ENCODE data around the gene DNMT3A. TPM values are rescaled to one million over a fixed set of nuclear protein-coding genes. Genes with fewer than 3 reads are reported as not detected.

DNMT3A gene
- total and polyA plus RNA-seq, 12 donors = 10.6 to 53.4 (median 25.0) TPM

DNA sequence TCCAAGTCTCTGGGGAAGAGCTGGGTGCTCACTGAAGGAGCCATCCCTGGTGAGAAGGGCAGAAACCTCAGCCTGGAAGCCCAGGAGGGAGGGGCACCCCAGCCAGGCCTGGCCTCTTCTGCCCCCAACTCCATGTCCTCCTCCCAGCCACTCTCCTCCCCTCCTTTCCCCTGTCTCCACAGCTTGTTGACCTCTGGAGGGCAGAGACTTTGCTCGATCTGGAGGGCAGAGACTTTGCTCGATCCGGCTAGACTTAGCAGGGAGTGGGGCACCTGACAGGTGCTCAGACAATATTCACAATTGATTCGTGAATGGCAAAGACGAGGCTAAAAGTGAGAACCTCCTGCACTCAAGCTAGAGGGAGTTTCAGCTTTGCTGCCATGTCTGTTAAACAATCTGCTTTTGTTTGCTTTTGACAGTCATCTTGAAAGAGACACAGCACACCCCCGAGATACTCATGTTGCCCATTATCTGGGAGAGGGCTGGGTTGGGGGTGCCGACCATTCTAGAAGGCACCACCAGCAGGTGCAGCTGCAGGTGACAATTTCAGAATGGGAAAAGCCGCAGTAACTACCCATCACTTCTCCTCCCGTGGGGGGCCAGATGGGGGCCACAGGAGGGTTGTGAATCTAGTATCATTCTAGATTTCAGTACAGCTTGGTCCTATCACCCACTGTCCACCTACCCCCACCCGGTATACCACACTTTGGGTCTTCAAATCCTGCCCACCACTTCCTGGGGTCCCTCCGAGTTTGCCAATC is 54.8 kb downstream of the DNMT3A start:
- DNase-seq = no peak

DNA sequence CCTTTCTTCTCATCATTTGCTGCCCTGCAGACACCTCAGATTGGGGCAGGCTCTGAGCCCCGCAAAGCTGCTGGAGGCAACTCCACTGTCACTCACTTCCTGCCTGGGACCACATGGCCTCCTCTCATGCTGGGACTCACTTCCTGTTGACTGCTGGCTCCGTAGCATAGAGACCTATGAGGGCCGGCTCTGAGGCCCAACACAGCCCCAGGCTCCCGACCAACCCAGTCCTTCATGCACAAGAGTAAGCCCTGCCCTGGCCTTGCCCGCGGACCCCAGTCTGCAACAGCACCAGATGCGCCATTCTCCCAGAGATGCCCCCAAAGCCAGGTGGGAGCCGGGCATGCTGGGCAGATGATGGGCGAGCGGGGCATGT is 55.7 kb downstream of the DNMT3A start:
- H3K27ac ChIP-seq = peak overlapping the region in 1 of 5 donors; percentile 53

More for the DNA sequence above, 54.8 kb downstream of the DNMT3A start:
- H3K4me1 ChIP-seq (replicated peaks in 1 of 2) = peaks cover 11 to 33% of the 10 kb centered on the region in 2 donors
- no peak overlapping the region for H3K4me3 ChIP-seq
- H3K27me3 ChIP-seq = no peaks in the 10 kb centered on the region
- intact Hi-C loops (cut with DNase I) = no loop called here
- H3K36me3 ChIP-seq (replicated peaks in 1 of 2) = peaks cover 0 to 7% of the 10 kb centered on the region in 2 donors
- TF ChIP-seq, protein P1, sequence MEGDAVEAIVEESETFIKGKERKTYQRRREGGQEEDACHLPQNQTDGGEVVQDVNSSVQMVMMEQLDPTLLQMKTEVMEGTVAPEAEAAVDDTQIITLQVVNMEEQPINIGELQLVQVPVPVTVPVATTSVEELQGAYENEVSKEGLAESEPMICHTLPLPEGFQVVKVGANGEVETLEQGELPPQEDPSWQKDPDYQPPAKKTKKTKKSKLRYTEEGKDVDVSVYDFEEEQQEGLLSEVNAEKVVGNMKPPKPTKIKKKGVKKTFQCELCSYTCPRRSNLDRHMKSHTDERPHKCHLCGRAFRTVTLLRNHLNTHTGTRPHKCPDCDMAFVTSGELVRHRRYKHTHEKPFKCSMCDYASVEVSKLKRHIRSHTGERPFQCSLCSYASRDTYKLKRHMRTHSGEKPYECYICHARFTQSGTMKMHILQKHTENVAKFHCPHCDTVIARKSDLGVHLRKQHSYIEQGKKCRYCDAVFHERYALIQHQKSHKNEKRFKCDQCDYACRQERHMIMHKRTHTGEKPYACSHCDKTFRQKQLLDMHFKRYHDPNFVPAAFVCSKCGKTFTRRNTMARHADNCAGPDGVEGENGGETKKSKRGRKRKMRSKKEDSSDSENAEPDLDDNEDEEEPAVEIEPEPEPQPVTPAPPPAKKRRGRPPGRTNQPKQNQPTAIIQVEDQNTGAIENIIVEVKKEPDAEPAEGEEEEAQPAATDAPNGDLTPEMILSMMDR (IDR thresholded peaks at IDR 0.05) = no peak
- no peak for TF ChIP-seq POLR2A (IDR thresholded peaks at IDR 0.05)
- WGBS, 4 donors = 90 to 96% (median 92%) methylated on average over 11 of the region's 11 CpGs
- H3K9me3 ChIP-seq (replicated peaks in 1 of 3) = no peaks in the 10 kb centered on the region
- no peak overlapping the region for H3K27ac ChIP-seq

DNA sequence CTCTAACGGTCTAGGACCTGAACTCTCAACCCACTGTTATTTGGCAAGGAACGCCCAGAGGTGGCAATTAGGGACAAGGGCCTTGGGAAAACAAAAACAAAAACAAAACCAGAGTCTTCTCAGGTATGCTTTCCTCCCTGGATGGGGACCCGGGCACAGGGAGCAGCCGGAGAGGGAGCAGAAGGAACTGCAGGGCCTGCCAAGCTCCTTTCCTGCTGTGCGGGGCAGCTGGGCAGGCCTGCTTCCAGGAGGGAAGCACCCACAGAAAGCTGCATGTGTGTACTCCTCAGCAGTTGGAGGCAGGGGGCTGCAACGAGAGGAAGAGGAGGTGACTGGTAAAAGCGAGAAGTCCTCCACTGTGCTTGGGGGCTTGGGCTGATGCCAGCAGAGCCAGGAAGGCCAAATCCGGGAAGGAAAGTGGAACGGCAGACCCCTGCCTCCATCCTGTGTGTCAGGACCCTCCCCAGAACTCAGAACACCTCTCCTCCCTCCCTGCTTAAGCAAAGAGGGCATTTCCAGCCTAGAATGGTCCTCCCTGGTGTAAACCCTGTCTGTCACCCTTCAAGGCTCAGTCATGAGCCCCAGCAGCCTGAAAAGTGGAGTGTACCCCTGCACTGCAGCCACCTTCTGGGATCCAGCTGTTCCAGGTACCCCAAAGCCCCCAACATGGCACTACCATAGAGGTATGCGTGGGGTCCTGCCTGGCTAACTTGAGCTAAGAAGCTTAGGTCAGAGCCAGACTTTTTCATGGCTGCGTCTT is 56.3 kb downstream of the DNMT3A start:
- H3K27me3 ChIP-seq = no peaks in the 10 kb centered on the region
- peaks cover 0 to 7% of the 10 kb centered on the region in 2 donors for H3K36me3 ChIP-seq (replicated peaks in 1 of 2)
- no peak overlapping the region for H3K4me3 ChIP-seq
- H3K4me1 ChIP-seq (replicated peaks in 1 of 2) = peaks cover 10 to 34% of the 10 kb centered on the region in 2 donors
- no peaks in the 10 kb centered on the region for H3K9me3 ChIP-seq (replicated peaks in 1 of 3)
- WGBS, 4 donors = 49 to 72% (median 67%) methylated on average over 7 to 11 of the region's 11 CpGs
- H3K27ac ChIP-seq = peak overlapping the region in 2 of 5 donors; percentile 47 to 53
- TF ChIP-seq, protein P1 (IDR thresholded peaks at IDR 0.05) = no peak
- no peak for TF ChIP-seq POLR2A (IDR thresholded peaks at IDR 0.05)
- no peak for DNase-seq
- intact Hi-C loops (cut with DNase I) = no loop called here

More for the DNA sequence above, 55.7 kb downstream of the DNMT3A start:
- Histone ChIP-seq H3K9me3 (replicated peaks in 1 of 3) (no peaks in the 10 kb centered on the region), H3K36me3 (replicated peaks in 1 of 2) (peaks cover 0 to 7% of the 10 kb centered on the region in 2 donors), H3K4me1 (replicated peaks in 1 of 2) (peaks cover 16 to 33% of the 10 kb centered on the region in 2 donors), H3K4me3 (no peak overlapping the region), H3K27me3 (no peaks in the 10 kb centered on the region)
- intact Hi-C loops (cut with DNase I) = no loop called here
- WGBS, 4 donors = 68 to 100% (median 77%) methylated on average over 1 to 10 of the region's 10 CpGs
- TF ChIP-seq POLR2A (IDR thresholded peaks at IDR 0.05) = no peak
- TF ChIP-seq, protein P1 (IDR thresholded peaks at IDR 0.05) = no peak
- DNase-seq = no peak

DNA sequence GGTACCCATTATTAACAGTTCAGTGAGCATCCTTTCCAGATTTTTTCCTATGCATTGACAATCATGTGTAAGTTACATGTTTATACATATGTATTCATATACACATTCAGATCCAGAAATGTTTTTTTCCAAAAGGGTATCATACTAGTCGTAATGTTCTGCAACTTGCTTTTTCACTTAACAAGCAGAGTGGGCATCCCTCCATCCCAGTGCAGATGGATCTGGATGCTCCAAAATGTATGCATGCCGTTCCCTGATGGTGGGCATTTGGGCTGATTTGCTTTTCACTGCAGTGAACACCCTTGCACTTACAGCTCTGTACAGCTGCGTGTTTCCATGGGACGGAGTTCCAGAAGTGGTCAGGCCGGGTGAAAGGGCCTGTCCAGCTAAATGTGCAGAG is 57.0 kb downstream of the DNMT3A start:
- peaks cover 11 to 37% of the 10 kb centered on the region in 2 donors for H3K4me1 ChIP-seq (replicated peaks in 1 of 2)
- no peaks in the 10 kb centered on the region for H3K27me3 ChIP-seq
- TF ChIP-seq, protein P1 (IDR thresholded peaks at IDR 0.05) = no peak
- 88 to 96% (median 92%) methylated on average over 4 to 5 of the region's 5 CpGs for WGBS, 4 donors
- no peak overlapping the region for H3K27ac ChIP-seq
- H3K9me3 ChIP-seq (replicated peaks in 1 of 3) = no peaks in the 10 kb centered on the region
- no peak overlapping the region for H3K4me3 ChIP-seq
- intact Hi-C loops (cut with DNase I) = no loop called here
- DNase-seq = no peak
- peaks cover 0 to 7% of the 10 kb centered on the region in 2 donors for H3K36me3 ChIP-seq (replicated peaks in 1 of 2)
